HepG2 (cell line): ENCODE results near the gene UNC13D. TPM values are rescaled to one million over a fixed set of nuclear protein-coding genes. Genes with fewer than 3 reads are reported as not detected.

Source experiments
- CBFB ChIP-seq: sonication (generic); formaldehyde crosslinking; IDR thresholded peaks from 2 replicates; pipeline ENCODE4 v1.4.0; 2020; ENCODE audit warnings: missing genetic modification reagents
- EED ChIP-seq: sonication (generic); formaldehyde crosslinking; IDR thresholded peaks from 2 replicates; pipeline ENCODE4 v1.5.0; 2020; ENCODE audit warnings: mild to moderate bottlenecking, missing genetic modification reagents
- GABPB1 ChIP-seq: IDR thresholded peaks from 2 replicates; pipeline ENCODE4 v1.6.1; 2016; ENCODE audit warnings: mild to moderate bottlenecking, missing genetic modification reagents, moderate library complexity, missing compliant biosample characterization
- GMEB1 ChIP-seq: sonication (generic); formaldehyde crosslinking; IDR thresholded peaks from 2 replicates; pipeline ENCODE4 v1.5.1; 2020; ENCODE audit warnings: missing genetic modification reagents, mild to moderate bottlenecking, borderline replicate concordance
- HMGXB4 ChIP-seq, 2 experiments: sonication (generic) in 1 of 2; formaldehyde crosslinking in 1 of 2; IDR thresholded peaks; 2 replicates each; pipeline versions ENCODE4 v1.4.0 to v1.6.1; 2018 to 2020; ENCODE audit warnings: missing genetic modification reagents in 2 of 2, borderline replicate concordance in 1 of 2, low read depth in 1 of 2, mild to moderate bottlenecking in 1 of 2, missing biosample characterization in 1 of 2
- MIXL1 ChIP-seq: IDR thresholded peaks from 2 replicates; pipeline ENCODE4 v1.6.1; 2016
- RFXANK ChIP-seq: IDR thresholded peaks from 2 replicates; pipeline ENCODE4 v1.6.1; 2016
- RNF2 ChIP-seq: fragments of 450-650 bp; conservative IDR thresholded peaks from 2 replicates; pipeline ENCODE4 v1.6.1; 2016; ENCODE audit warnings: low read depth
- RORA ChIP-seq: sonication (generic); formaldehyde crosslinking; IDR thresholded peaks from 2 replicates; pipeline ENCODE4 v1.5.0; 2020; ENCODE audit warnings: mild to moderate bottlenecking, missing genetic modification reagents, moderate library complexity
- SAFB2 ChIP-seq: sonication (generic); formaldehyde crosslinking; IDR thresholded peaks from 2 replicates; pipeline ENCODE4 v1.5.1; 2020; ENCODE audit warnings: missing genetic modification reagents, low read depth, mild to moderate bottlenecking, borderline replicate concordance
- ZBTB42 ChIP-seq: sonication (generic); formaldehyde crosslinking; IDR thresholded peaks from 2 replicates; pipeline ENCODE4 v1.5.0; 2020; ENCODE audit warnings: mild to moderate bottlenecking, missing genetic modification reagents
- ZBTB7B ChIP-seq: sonication (generic); formaldehyde crosslinking; IDR thresholded peaks from 2 replicates; pipeline ENCODE4 v1.4.0; 2020; ENCODE audit warnings: missing genetic modification reagents
- ZMYM4 ChIP-seq: sonication (generic); formaldehyde crosslinking; IDR thresholded peaks from 2 replicates; pipeline ENCODE4 v1.8.1; 2023; ENCODE audit warnings: mild to moderate bottlenecking, missing genetic modification reagents
- ZNF678 ChIP-seq: sonication (generic); formaldehyde crosslinking; IDR thresholded peaks from 2 replicates; pipeline ENCODE4 v1.4.0; 2020; ENCODE audit warnings: mild to moderate bottlenecking, missing genetic modification reagents
- ZNF850 ChIP-seq: sonication (generic); formaldehyde crosslinking; conservative IDR thresholded peaks from 2 replicates; pipeline ENCODE4 v1.9.0; 2021; ENCODE audit warnings: mild to moderate bottlenecking, missing genetic modification reagents
- polyA plus RNA-seq, 8 experiments: library from polyadenylated mRNA; depleted of rRNA in 3 of 8; stranded (reverse) in 7 of 8; unstranded in 1 of 8; fragments of >200 nt; fragmentation: Illumina TruSeq in 4 of 8; extraction: Trizol in 4 of 8; gene quantifications; 2 replicates each; pipeline versions ENCODE4 v1.2.1 to v1.2.3, GENCODE V29; 2011 to 2016; ENCODE audit warnings: low read depth in 4 of 8, missing spikeins in 1 of 8, mixed read lengths in 1 of 8; ENCODE audit not compliant: insufficient read depth in 1 of 8
- total RNA-seq, 5 experiments: library from RNA; depleted of rRNA; stranded (reverse); fragments of >200 nt; fragmentation: Illumina TruSeq; extraction: Trizol; gene quantifications; 2 replicates each; pipeline ENCODE4 v1.2.3, GENCODE V29; 2016; ENCODE audit warnings: low read depth in 1 of 5
- TF ChIP-seq, protein P1 (sequence below): sonication (generic); formaldehyde crosslinking; IDR thresholded peaks from 2 replicates; pipeline ENCODE4 v1.5.0; 2020; ENCODE audit warnings: missing genetic modification reagents
- TF ChIP-seq, protein P2 (sequence below): sonication (generic); formaldehyde crosslinking; IDR thresholded peaks from 2 replicates; pipeline ENCODE4 v1.4.0; 2020; ENCODE audit warnings: missing genetic modification reagents
- TF ChIP-seq, protein P3 (sequence below): sonication (generic); formaldehyde crosslinking; IDR thresholded peaks from 2 replicates; pipeline ENCODE4 v1.5.1; 2020; ENCODE audit warnings: missing genetic modification reagents, mild to moderate bottlenecking, borderline replicate concordance

The UNC13D gene
- total and polyA plus RNA-seq, 2 of the 13 experiments (the other 11 are each of a cell fraction or from before 2014, with no cell fraction given), result 29.7 to 42.7 TPM

DNA sequence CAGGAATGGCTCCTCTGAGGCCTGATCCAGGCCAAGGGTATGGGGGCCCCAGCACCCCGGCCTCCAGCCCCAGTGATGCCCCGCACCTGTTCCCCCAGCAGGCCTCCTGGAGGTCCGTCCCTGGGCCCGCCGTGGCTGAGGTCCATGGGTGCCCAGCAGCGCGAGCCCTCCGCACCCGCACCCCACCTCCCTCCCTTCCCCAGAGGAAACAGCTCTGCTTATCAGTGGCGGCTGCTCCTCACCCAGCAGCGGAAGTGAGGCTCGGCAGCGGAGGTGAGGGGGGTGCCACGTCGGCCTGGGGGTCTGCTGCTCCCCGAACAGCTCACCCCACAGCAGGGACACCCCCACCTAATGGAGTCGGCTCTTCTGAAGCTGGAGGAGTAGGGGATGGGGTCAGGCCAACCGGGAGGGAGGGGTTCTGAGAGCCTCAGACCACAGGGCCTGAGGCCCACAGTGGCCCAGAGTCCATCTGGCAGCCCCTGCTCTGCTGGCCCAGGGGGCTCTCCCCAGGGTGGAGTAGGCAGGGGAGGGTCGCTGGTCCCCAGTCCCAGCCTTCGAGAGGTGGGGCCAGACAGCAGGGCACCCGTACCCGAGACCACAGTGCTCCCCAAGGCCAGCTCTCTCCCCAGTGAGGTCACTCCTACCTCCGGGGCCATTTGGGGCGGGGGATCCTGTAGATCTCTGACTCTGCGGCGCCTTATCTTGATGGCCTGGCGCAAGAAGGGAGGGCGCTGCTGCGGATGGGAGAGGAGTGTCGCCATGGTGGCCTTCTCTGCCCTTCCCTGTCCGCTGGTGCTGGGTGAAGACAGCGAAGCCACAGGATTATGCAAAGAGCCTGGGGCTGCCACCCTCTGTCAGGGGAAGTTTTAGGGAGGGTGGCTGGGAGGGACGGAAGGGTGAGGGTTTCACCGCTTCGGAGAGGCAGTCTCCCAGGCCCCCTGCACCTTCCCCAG is at the start of gene UNC13D (continued):
- TF ChIP-seq, protein P1, sequence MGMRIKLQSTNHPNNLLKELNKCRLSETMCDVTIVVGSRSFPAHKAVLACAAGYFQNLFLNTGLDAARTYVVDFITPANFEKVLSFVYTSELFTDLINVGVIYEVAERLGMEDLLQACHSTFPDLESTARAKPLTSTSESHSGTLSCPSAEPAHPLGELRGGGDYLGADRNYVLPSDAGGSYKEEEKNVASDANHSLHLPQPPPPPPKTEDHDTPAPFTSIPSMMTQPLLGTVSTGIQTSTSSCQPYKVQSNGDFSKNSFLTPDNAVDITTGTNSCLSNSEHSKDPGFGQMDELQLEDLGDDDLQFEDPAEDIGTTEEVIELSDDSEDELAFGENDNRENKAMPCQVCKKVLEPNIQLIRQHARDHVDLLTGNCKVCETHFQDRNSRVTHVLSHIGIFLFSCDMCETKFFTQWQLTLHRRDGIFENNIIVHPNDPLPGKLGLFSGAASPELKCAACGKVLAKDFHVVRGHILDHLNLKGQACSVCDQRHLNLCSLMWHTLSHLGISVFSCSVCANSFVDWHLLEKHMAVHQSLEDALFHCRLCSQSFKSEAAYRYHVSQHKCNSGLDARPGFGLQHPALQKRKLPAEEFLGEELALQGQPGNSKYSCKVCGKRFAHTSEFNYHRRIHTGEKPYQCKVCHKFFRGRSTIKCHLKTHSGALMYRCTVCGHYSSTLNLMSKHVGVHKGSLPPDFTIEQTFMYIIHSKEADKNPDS (CRISPR knock-in tag), result no peak; the same call in 1 of the 2 replicates
- TF ChIP-seq ZBTB7B (CRISPR knock-in tag) (peak; percentile 76), ZMYM4 (CRISPR knock-in tag) (peak; percentile 45; the same call in 1 of the 2 replicates), SAFB2 (CRISPR knock-in tag) (no peak), MIXL1 (CRISPR knock-in tag) (no peak), RNF2 (no peak), ZNF850 (CRISPR knock-in tag) (no peak), ZBTB42 (peak; percentile 53; the same call in 1 of the 2 replicates), ZNF678 (CRISPR knock-in tag) (0 out of 2 replicates have a peak, but pooled peaks have one; percentile 84), RFXANK (CRISPR knock-in tag) (no peak), CBFB (CRISPR knock-in tag) (peak; percentile 17; the same call in 1 of the 2 replicates), GABPB1 (CRISPR knock-in tag) (peak; percentile 85), GMEB1 (CRISPR knock-in tag) (peak; percentile 39; the same call in 1 of the 2 replicates), EED (CRISPR knock-in tag) (peak; percentile 64; the same call in 1 of the 2 replicates), HMGXB4 (CRISPR knock-in tag; IDR thresholded peaks at IDR 0.05; ENCODE audit: borderline replicate concordance in 1 of 2, low read depth in 1 of 2) (peak in 1 of 2 experiments; percentile 44; a peak in 1 of 4 replicates), RORA (CRISPR knock-in tag) (no peak)
- TF ChIP-seq, protein P2, sequence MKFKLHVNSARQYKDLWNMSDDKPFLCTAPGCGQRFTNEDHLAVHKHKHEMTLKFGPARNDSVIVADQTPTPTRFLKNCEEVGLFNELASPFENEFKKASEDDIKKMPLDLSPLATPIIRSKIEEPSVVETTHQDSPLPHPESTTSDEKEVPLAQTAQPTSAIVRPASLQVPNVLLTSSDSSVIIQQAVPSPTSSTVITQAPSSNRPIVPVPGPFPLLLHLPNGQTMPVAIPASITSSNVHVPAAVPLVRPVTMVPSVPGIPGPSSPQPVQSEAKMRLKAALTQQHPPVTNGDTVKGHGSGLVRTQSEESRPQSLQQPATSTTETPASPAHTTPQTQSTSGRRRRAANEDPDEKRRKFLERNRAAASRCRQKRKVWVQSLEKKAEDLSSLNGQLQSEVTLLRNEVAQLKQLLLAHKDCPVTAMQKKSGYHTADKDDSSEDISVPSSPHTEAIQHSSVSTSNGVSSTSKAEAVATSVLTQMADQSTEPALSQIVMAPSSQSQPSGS, result peak; percentile 49
- TF ChIP-seq, protein P3, sequence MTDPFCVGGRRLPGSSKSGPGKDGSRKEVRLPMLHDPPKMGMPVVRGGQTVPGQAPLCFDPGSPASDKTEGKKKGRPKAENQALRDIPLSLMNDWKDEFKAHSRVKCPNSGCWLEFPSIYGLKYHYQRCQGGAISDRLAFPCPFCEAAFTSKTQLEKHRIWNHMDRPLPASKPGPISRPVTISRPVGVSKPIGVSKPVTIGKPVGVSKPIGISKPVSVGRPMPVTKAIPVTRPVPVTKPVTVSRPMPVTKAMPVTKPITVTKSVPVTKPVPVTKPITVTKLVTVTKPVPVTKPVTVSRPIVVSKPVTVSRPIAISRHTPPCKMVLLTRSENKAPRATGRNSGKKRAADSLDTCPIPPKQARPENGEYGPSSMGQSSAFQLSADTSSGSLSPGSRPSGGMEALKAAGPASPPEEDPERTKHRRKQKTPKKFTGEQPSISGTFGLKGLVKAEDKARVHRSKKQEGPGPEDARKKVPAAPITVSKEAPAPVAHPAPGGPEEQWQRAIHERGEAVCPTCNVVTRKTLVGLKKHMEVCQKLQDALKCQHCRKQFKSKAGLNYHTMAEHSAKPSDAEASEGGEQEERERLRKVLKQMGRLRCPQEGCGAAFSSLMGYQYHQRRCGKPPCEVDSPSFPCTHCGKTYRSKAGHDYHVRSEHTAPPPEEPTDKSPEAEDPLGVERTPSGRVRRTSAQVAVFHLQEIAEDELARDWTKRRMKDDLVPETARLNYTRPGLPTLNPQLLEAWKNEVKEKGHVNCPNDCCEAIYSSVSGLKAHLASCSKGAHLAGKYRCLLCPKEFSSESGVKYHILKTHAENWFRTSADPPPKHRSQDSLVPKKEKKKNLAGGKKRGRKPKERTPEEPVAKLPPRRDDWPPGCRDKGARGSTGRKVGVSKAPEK (CRISPR knock-in tag), result 0 out of 2 replicates have a peak, but pooled peaks have one; percentile 40
